Femur (tissue), 1 donor: ENCODE measurements around the gene BLOC1S3.

Experiments used
- DNase-seq: peaks from one replicate; pipeline ENCODE4 v3.0.0-alpha.2; 2017

Gene BLOC1S3

DNA sequence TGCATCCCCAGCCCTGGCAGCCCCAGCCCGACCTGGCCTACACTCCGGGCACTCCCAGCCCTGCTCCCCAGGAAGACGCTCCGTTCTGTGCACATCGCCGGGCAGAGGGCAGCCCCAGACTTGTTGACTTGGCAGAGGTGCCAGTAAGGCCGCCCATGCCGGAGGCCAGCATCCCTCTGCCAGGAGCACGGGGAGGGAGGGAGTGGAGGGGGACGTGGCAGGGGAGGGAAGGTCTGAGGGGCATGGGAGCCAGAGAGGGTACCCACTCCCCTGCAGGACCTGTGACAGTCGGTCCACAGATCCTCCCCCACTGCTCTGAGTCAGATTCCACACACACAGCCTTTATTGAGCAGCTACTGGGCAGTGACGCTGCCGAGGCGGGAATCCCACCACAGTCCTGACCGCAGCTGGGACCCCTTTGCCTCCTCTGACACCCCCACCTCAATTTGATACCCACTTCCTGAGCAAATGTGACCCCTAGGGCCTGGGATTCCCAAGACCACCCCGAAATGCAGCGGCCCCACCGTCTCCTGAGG is 15.9 kb upstream of the BLOC1S3 start:
- DNase-seq = no peak

GRCh38 chr19:45163156-45163555 is 15.4 kb upstream of the BLOC1S3 start:
- no peak for DNase-seq

- no peak for DNase-seq
Observed at GRCh38 chr19:45163751-45164460, 14.7 kb upstream of the BLOC1S3 start.

GRCh38 chr19:45164577-45165335 is 13.8 kb upstream of the BLOC1S3 start:
- DNase-seq = peak; percentile 74

DNA sequence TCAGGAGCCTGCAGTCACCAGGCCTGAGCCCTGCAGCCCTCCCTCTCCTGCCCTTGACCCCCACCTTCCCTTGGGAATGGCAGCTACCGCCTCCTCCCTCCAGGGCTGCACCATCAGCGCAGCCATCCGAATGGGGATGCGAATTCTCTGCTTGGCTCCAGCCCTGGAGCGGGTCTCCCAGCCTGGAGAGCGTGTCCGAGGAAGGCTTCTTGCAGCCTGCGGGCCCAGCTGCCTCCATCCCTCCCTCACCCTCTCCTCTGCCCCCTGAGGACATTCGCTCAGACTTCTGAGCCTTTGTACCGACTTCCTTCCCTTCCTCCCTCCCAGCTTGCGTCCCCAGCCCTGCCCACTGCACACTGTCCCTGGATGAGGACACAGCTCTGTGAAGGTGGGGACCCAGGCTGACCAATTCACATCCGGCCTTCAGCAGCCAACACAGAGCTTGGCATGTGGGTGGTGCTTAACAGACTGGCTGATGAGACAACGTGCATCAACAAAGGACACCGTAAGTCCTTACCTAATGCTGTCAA is 11.8 kb upstream of the BLOC1S3 start:
- no peak for DNase-seq

- DNase-seq = peak; percentile 28
Observed at GRCh38 chr19:45168767-45169351, 9.7 kb upstream of the BLOC1S3 start.

DNA sequence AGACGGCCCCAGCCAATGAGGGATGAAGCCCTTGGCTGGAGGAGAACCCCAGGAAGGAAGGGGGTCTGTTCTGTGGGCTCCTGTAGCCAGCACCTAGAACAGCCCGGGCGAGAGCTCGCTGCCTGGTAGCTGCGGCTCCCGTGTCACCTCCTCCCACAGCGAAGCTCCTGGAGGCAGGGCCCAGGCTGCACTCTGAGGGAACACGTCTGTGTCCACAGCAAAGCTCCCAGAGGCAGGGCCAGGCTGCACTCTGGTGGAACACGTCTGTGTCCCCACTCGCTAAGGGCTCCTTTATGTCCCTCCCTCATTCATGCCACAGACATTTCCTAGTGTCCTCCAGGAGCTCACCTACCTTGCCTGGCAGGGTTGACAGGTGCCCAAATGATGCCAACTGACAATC is 9.0 kb upstream of the BLOC1S3 start:
- DNase-seq = no peak

DNA sequence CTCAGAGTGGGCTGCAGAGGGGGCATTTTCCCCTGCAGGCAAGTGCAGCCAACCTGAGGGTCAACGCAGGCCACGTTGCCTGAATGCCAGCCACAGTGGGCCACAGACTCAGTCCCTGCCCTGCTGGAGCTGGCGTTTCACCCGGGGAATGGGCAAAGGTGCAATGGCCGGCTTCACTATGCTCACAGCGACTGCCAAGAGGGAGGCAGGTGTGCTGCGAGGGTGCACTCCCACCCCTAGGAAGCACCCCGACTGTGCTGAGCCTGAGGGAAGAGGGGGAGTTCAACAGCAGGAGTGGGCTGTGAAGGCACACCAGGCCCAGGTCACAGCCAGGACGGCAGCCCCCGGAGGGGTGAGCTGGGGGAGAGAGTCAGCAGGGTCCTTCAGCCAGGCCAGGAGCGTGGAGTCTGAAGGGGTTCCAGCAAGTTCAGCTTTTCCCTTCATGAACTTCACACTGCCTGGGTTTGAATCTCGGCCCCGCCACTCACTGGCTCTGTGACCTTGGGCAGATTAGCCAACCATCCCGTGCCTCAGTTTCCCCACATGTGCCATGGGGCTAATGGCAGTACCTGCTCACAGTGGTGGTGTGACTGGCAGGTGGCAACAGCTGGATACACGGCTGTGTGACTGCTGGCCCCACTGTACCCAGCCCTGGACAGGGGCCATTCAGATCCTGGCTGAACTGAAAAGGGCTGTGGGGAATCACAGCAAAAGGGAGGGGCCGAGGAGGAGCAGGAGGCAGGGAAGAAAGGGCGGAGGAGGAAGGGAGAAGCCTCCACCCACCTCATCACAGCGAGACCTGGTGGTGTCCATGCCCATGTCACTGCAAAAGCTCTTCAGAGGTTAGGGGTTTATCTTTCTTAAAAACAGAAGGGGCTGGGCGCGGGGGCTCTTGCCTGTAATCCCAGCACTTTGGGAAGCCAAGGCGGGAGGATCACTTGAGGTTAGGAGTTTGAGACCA is 8.2 kb upstream of the BLOC1S3 start:
- DNase-seq = no peak

DNA sequence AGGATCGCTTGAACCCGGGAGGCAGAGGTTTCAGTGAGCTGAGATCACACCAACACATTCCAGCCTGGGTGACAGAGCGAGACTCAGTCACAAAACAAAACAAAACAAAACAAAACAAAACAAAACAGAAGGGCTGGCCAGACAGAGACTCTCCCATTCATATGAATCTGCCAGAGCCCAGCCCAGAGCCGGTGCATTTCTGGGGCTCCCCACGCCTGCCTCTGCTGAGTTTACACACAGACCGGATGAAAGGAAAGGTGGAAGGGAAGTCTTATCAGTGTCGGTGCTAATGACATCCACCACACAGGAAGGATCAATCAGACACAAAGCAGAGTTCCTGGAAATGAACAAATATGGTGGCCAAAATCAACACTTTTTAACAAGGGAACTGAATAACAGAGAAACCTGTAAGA is 7.4 kb upstream of the BLOC1S3 start:
- DNase-seq = no peak

DNA sequence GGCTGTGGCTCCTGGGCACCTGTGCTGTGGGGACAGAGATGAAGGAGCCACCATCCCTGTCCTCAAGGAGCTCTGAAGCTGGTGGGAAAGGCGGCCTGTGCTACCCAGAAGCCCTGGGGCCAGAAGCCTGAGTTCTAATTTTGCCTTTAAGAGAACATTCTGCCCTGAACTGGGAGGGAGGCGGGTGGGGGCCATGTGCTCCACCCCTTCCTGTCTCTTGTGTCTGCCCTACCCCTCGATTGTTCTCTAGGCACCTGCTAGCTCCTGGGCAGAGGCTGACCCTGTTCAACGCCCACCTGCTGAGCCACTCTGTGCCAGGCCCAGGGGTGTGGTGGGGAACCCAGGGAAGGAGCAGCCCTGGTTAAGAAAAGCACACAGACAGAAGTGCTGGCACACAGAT is 6.4 kb upstream of the BLOC1S3 start:
- no peak for DNase-seq

- DNase-seq = no peak
Observed at GRCh38 chr19:45172611-45173208, 5.9 kb upstream of the BLOC1S3 start.

GRCh38 chr19:45173816-45174215 is 4.8 kb upstream of the BLOC1S3 start:
- DNase-seq = no peak

- no peak for DNase-seq
Observed at GRCh38 chr19:45175515-45176345, 2.9 kb upstream of the BLOC1S3 start.

GRCh38 chr19:45177817-45178261 is 745 bp upstream of the BLOC1S3 start, which contains the start of gene TRAPPC6A:
TSS of gene TRAPPC6A (minus strand) at chr19:45178237. CDS start at chr19:45178218, 19 bp downstream.
- no peak for DNase-seq

DNA sequence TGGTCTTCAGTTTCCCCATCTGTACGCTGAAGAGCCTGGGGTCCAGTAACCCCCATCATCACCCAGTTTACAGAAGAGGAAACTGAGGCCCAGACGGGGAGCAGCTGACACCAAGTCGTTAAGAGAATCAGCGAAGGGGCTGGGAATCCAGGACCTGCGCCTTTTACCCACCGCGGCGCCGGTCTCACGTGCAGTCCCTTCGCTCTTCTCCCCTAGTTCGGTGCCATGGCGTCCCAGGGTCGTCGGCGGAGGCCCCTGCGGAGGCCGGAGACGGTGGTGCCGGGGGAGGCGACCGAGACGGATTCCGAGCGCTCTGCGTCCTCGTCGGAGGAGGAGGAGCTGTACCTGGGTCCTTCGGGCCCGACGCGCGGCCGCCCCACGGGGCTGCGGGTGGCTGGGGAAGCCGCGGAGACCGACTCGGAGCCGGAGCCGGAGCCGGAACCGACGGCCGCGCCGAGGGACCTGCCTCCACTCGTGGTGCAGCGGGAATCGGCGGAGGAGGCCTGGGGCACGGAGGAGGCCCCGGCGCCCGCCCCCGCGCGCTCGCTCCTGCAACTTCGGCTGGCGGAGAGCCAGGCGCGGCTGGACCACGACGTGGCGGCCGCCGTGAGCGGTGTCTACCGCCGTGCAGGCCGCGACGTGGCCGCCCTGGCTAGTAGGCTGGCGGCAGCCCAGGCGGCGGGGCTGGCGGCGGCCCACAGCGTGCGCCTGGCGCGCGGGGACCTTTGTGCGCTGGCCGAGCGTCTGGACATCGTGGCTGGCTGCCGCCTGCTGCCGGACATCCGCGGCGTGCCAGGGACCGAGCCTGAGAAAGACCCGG is 698 bp downstream of the BLOC1S3 start:
- no peak for DNase-seq

DNA sequence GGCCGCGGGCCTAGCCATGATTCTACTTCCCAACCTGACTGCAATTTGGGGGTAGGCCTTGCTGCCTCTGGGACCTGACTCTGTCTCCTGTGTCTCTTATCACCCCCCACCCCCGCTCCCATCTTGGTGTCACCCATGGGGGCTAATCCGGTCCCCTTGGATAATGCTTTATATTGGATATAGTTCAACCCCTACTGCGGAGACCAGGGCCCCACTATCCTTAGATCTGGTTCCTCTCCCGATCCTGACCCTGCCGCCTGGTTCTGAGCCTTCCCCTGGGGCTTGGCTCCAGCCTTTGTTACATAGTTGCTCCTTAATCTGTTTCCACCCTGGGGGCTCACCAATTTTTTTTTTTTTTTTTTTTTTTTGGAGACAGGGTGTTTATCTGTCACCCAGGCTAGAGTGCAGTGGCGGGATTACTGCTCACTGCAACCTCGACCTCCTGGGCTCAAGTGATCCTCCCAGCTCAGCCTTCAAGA is 1.3 kb downstream of the BLOC1S3 start:
- no peak for DNase-seq

DNA sequence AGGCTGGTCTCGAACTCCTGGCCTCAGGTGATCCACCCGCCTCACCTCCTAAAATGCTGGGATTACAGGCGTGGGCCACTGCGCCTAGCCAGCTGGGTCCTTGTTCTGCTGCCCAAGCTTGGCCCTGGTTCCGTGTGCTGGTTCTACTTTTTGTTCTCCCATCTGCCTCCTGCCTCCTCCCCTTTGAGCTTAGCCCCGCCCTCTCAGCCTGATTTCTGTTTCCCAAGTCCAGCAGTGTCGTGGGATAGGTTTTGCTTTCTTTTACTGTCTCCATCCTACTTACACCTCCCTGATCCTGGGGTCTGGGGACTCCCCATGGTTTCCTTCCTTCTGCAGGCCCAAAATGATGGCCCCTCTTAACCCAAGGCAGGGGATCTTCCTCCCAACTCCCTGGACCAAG is 2.4 kb downstream of the BLOC1S3 start:
- no peak for DNase-seq

- no peak for DNase-seq
Observed at GRCh38 chr19:45182758-45183157, 4.2 kb downstream of the BLOC1S3 start.

DNA sequence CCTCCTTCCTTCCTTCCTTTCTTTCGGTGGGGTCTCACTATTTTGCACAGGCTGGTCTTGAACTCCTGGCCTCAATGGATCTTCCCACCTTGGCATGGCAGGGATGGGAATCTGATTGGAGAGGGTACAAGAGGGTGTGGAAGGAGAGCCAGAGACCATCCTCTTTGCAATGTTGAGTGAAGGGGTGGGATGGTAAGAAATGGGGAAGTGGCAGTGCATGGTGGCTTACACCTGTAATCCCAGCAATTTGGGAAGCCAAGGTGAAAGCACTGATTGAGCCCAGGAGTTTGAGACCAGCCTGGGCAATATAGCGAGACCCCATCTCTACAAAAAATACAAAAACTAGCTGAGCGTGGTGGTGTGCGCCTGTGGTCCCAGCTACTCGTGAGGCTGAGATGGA is 5.5 kb downstream of the BLOC1S3 start:
- DNase-seq = no peak
